Activated CD8-positive, alpha-beta memory T cell treated with anti-CD3 and anti-CD28 coated beads, Interleukin-2, amount 50 U/mL, for 48 hours (primary cell): ENCODE data around the gene PIK3R6.

Experiments used
- DNase-seq: peaks from one replicate; pipeline ENCODE4 v3.0.0-alpha.2; 2020

Gene PIK3R6

DNA sequence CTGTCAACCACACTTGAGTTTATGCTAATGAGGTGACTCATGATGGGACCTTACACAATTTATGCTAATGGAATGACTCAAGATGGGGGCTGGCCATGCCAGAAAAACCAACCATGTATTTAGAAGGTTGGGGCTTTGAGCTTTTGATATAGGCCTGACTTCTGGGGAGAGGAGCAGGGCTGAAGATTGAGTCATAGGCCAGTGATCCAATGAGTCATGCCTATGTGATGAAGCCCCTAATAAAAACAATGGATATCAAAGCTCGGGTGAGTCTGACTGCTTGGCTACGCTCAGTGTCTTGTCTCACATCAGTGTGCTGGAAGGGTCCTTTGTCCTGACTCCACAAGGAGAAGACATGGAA is 75.6 kb downstream of the PIK3R6 start:
- no peak for DNase-seq

DNA sequence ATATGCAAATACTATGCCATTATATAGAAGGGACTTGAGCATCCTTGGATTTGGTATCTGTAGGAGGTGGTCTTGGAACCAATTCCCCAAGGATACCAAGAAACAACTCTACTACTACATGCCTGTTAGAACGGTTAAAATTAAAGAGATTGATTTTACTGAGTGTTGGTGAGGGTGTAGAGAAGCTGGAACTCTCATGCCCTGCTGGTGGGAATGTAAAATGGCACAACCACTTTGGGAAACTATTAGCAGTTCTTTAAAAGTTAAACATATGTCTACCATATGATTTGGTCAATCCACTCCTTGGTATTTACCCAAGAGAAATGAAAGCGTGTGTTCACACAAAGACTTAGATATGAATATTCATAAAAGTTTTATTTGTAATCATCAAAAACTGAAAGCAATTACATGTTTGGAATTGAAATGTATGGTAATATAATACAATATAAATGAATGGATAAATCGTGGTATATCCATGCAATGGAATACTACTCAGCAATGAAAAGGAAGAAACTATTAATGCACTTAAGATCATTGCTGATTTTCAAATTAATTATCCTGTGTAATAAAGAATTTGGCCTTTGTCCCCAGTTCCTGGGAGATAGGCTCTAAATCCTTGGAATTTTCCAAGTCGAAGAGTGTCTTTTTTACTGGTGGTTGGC is 76.1 kb downstream of the PIK3R6 start:
- DNase-seq = no peak

DNA sequence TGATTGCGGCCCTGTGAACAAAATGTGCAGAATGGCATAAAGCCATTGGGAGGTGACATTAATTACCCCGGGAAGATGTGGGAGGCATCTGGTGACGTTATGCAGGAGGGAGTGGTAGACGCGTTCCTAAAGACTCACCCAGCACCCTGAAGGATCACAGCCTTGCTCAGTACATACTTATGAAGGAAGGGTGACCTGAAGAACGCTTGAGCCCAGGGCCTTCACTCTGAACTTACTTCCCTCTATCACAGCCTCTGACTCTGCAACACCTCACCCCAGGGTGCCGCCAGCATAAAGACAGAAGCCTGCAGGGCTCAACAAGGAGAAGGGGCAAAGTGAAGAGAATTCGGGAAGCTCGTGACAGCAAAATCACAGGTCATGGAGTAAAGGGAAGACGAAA is 77.7 kb downstream of the PIK3R6 start:
- no peak for DNase-seq

DNA sequence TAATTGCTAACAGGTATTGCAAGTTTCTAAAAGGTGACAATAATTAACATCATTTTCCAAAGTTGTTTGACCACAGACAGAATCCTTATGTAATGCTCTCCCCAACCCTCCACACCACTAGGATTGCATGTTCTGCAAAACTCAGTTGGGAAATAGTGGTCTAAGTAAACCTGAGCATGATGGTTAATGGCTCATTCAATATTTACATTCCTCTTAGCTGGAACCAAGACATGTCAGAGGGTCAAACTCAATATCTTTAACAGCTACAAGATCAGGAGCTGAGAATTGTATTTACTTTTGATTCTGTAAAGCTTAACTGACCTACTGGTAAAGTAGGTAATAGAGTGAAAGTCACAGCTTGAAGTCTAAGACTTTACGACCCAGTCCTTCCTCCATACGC is 78.5 kb downstream of the PIK3R6 start:
- no peak for DNase-seq

DNA sequence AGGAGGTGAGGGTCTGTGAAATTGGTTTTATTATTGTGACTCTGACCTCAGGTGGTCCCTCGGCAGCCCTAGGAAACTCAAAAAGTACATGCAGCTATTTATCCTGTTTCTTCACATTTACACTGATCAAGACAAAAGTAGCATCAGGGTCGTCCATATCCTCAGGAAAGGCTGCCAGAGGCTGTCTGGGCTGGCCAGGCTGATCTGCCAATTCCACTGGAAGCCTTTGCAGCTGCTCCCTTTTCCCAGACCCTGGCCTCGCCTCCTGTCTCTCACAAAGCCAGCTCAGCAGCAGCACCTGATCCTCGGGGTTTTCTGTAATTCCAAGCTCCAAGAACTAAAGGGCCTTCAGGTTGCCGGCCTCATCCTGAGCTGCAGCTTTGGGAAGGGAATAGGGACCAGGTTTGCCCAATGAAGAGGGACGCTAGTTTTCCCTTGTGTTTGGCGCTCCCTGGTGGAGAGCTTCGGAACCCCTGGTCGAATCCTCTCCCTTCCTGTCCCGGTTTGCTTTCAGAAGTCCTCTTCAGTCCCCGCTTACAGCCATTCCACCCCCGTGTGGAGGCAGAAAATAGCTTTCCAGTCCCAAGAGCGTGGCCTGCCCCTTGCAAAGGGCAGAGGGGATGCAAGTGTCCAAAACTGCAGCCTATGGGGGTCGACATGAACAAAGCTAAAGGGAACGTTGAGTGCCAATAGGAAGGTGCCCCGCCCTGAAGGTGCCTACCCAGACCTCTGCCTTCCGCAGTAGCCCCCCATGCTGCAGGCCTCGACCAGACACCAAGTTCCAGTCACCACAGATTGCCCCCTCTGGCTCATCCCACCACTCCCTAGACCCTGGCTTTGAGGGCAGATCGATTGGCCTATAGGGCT is 81.7 kb downstream of the PIK3R6 start:
- DNase-seq = peak; percentile 86

GRCh38 chr17:8782176-8782575 is 85.3 kb downstream of the PIK3R6 start:
- no peak for DNase-seq

DNA sequence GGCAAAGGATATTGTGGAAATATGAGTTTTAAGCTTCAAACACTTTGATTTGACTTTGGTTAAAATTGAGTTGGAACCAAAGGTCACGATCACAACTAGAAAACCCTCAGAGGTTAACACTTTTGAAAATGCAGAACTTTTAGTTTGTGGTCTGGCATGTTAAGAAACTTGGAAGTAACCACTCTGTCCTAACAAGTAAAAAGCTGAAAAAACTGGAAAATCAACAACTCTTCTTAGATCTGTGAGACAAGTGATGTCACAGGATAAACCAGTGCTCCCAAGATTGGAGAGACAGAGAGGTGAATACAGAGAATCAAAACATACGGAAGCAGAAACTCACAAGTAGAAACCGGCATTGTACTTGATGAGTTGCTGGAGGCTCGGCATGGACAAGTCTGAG is 85.7 kb downstream of the PIK3R6 start:
- DNase-seq = no peak

DNA sequence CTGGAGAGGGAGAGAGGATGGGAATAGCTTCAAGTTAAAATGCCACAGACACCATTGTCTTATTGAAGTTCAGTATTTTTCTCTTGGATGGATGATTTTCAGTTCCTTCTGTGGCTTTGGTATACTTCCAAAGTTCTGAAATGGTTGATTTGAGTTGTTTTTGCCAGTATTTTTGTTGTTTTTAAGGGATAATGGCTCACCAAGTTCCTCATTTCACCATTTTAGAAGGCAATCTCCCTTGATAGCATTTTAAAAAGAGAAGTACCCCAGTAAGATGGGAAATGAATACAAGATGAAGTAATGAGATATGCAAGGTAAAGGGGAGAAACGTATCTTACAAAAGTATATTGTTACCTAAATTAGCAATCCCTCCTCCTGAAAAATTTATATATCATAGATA is 90.6 kb downstream of the PIK3R6 start:
- DNase-seq = no peak

- DNase-seq = no peak
Observed at GRCh38 chr17:8776248-8776647, 91.2 kb downstream of the PIK3R6 start.

- no peak for DNase-seq
Observed at GRCh38 chr17:8766731-8767130, 100.7 kb downstream of the PIK3R6 start.

- DNase-seq = peak; percentile 3
Observed at GRCh38 chr17:8762012-8762411, 105.5 kb downstream of the PIK3R6 start.

- DNase-seq = no peak
Observed at GRCh38 chr17:8758137-8758596, 109.3 kb downstream of the PIK3R6 start, which contains the start of gene SPDYE4. Gene SPDYE4, minus strand, starts transcription at chr17:8758546. Its CDS starts 164 bp downstream, at chr17:8758382.

DNA sequence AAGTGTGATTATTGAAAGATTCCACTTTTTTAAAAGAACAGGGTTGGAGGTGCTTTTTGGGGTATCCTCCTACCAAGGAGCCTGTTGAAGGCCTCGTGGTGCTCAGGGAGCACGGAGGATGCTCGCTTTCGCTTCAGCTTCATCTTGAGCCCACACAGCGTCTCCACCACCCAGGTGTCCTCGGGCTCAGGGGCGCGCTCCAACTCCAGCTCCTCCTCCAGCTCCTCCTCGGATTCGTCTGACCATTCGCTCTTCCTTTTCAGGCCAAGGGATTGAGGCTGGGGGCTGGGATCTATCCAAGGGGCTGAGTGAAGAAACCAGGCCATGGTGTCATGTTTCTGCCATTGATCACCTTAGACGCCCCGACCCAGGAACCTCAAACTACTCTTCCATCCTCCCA is 110.3 kb downstream of the PIK3R6 start:
- peak; percentile 36 for DNase-seq

DNA sequence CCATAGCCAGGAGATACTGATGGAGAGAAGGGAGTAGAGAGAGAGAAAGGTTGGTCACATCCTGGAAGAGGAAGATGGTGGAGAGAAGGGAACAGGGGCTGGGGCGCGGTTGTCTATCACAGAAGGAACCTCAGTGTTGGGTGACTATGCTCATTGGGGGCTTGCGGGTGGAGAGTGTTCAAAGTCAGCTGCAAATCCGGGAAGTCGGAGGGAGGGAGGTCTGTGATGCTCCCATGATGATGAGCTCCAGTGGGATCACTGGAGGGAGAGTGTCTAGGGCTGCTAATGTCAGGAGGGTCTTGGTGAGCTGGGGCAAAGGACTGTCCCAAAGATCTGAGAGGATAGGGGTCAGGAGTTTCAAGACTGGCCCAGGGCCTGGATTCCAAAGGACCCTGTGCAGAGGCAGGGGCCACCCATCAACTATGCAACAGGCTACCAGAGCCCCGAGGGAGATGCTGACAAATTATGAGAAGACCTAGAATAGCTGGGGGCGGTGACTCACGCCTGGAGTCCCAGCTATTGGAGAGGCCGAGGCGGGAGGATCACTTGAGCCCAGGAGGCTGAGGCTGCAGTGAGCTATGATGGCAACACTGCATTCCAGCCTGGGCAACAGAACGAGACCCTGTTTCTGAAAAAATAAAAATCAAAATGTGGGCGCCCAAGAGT is 111.8 kb downstream of the PIK3R6 start:
- peak; percentile 43 for DNase-seq

- peak; percentile 22 for DNase-seq
Observed at GRCh38 chr17:8754890-8755289, 112.6 kb downstream of the PIK3R6 start.

DNA sequence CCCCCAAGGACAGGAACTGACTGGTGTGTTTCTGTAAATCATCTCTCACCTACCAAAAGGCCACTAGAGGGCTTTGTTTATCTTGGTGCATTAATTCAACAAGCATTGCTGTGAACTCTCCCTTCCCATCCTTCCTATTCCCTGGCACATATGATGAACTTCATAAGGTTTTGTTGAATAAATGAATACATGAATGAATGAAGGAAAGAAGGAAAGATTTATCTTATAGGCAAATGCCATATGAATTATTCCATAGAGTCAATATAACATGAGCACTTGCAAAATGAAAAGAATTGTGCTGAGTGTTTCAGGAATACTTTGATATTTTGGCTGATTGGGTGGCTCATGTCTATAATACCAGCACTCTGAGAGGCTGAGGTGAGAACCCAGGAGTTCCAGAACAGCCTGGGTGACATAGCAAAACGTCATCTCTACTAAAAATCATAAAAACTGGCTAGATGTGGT is 113.5 kb downstream of the PIK3R6 start:
- DNase-seq = no peak

DNA sequence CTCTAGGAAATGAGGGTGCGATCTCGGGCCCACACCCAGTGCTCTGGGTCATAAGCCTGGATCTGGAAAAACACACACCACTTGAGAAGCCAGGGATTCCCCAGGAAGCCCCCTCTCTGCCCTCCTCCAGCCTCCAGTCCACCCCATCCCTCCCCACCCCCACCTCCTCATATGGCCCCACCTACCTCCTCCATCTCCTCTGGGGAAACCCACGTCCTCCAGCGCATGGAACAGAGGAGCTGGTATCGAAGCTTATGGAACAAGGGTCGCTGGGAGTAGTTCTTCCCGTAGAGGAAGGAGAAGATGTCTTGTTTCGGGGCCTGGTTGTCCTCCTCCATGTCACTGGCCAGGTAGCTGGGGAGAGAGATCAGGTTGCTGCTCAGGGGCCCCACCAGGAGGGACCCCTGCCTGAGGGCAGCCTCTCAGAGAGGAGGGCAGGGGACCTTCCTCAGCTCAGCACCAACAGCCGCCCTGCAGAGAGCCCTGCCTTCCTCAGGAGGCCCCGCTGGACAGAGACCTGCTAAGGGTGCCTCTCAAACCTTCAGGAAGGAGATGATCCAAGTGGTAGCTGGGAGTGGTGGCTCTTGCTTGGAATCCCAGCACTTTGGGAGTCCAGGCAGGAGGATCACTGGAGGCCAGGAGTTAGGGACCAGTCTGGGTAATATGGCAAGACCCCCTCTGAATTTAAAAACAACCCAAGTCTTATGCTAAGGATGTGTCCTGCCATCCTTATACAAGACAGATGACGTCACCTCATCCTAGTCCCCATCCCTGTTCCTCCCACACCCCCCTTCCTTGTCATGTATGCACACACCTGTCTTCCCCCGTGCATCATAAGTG is 114.1 kb downstream of the PIK3R6 start:
- DNase-seq = peak; percentile 34
